ENCODE measurements around the gene PLEKHA5.
"Not testable (repeated sequence)": the region's sequence is repeated elsewhere in the genome, so short reads cannot be mapped to it uniquely, and the experiment has no call there.

The PLEKHA5 gene

DNA sequence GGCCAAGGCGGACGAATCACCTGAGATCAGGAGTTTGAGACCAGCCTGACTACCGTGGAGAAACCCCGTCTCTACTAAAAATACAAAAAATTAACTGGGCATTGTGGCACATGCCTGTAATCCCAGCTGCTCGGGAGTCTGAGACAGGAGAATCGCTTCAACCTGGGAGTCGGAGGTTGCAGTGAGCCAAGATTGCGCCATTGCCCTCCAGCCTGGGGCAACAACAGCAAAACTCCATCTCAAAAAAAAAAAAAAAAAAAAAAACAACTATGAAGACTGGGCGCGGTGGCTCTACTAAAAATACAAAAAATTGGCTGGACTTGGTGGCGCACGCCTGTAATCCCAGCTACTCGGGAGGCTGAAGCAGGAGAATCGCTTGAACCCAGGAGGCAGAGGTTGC lies 176.1 kb downstream of the PLEKHA5 start:
- H3K9me3 ChIP-seq (ENCODE audit: control insufficient read depth, low read length); H3K4me1 ChIP-seq (ENCODE audit: control insufficient read depth, insufficient read depth, low read length); H3K27ac ChIP-seq (ENCODE audit: insufficient read depth, low read depth, low read length, poor library complexity, severe bottlenecking); H3K27me3 ChIP-seq (ENCODE audit: control insufficient read depth, insufficient read depth, low read length, poor library complexity, severe bottlenecking); H3K36me3 ChIP-seq (ENCODE audit: control insufficient read depth, insufficient read depth, low read length); H3K4me3 ChIP-seq (ENCODE audit: insufficient read depth, low read depth, low read length): not testable (repeated sequence)
- WGBS, 2 experiments = 91 to 92% methylated on average over 14 of the region's 14 CpGs

DNA sequence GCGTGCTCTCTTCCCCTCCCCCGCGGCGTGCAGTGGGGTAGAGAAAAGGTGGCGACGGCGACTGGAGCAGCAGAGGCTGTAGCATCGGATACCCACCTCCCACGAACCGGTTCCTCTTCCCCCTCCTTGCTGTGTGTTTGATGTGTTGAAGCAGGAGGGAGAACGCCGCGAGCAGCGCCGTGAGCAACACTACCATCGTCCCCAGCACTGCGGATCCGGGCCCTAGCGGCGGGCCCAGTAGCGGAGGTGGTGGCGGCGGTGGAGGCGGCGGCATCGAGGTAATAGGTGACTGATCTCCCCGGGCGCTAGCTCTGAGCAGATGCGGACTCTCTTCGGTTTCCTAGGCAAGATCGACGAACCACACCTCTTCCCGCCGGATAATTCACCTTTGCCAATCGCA lies 176.8 kb downstream of the PLEKHA5 start:
- H3K27ac ChIP-seq (ENCODE audit: insufficient read depth, low read depth, low read length, poor library complexity, severe bottlenecking) = no peak overlapping the region
- H3K9me3 ChIP-seq (ENCODE audit: control insufficient read depth, low read length) = no peaks in the 10 kb centered on the region
- H3K36me3 ChIP-seq (ENCODE audit: control insufficient read depth, insufficient read depth, low read length) = peaks cover 5% of the 10 kb centered on the region
- WGBS, 2 experiments = 96 to 98% methylated on average over 34 to 35 of the region's 35 CpGs
- no peaks in the 10 kb centered on the region for H3K4me1 ChIP-seq (ENCODE audit: control insufficient read depth, insufficient read depth, low read length)
- no peaks in the 10 kb centered on the region for H3K27me3 ChIP-seq (ENCODE audit: control insufficient read depth, insufficient read depth, low read length, poor library complexity, severe bottlenecking)
- H3K4me3 ChIP-seq (ENCODE audit: insufficient read depth, low read depth, low read length) = no peak overlapping the region

DNA sequence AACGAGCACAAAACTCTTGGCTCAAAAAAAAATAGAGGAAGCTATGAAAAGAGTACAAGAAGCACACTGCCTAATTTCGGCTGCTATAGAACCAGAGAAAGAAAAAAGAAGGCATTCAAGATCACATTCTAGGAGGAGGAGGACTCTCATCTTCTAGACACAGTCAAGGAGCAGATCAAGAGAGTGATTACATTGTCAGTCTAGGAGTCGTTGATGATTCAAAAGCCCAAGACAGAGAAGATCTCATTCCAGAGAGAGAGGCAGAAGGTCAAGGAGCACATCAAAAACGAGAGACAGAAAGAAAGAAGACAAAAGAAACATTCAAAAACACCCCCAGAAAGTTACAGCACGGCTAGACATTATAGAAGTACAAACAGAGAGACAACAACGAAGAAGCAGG lies 177.9 kb downstream of the PLEKHA5 start:
- Histone ChIP-seq H3K4me1 (ENCODE audit: control insufficient read depth, insufficient read depth, low read length) (no peaks in the 10 kb centered on the region), H3K4me3 (ENCODE audit: insufficient read depth, low read depth, low read length) (no peak overlapping the region), H3K27ac (ENCODE audit: insufficient read depth, low read depth, low read length, poor library complexity, severe bottlenecking) (no peak overlapping the region), H3K9me3 (ENCODE audit: control insufficient read depth, low read length) (no peaks in the 10 kb centered on the region), H3K27me3 (ENCODE audit: control insufficient read depth, insufficient read depth, low read length, poor library complexity, severe bottlenecking) (no peaks in the 10 kb centered on the region), H3K36me3 (ENCODE audit: control insufficient read depth, insufficient read depth, low read length) (peaks cover 5% of the 10 kb centered on the region)
- WGBS, 2 experiments = 95% methylated on average over 6 of the region's 6 CpGs

DNA sequence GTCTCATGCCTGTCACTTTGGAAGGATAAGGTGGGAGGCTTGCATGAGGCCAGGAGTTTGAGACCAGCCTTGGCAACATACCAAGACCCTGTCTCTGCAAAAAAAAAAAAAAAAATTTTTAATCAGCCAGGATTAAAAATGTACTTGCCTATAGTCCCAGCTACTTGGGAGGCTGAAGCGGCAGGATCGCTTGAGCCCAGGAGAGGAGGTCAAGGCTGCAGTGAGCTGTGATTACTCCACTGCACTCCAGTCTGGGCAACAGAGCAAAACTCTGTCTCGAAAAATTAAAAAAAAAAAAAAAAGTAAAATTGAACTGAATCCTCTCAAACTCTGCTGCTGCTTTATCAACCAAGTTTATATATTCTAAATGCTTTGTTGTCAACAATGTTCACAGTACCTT lies 181.6 kb downstream of the PLEKHA5 start:
- Histone ChIP-seq H3K27ac (ENCODE audit: insufficient read depth, low read depth, low read length, poor library complexity, severe bottlenecking) (no peak overlapping the region), H3K27me3 (ENCODE audit: control insufficient read depth, insufficient read depth, low read length, poor library complexity, severe bottlenecking) (no peaks in the 10 kb centered on the region), H3K9me3 (ENCODE audit: control insufficient read depth, low read length) (no peaks in the 10 kb centered on the region), H3K36me3 (ENCODE audit: control insufficient read depth, insufficient read depth, low read length) (no peaks in the 10 kb centered on the region), H3K4me1 (ENCODE audit: control insufficient read depth, insufficient read depth, low read length) (no peaks in the 10 kb centered on the region), H3K4me3 (ENCODE audit: insufficient read depth, low read depth, low read length) (no peak overlapping the region)
- 92 to 94% methylated on average over 3 of the region's 3 CpGs for WGBS, 2 experiments

DNA sequence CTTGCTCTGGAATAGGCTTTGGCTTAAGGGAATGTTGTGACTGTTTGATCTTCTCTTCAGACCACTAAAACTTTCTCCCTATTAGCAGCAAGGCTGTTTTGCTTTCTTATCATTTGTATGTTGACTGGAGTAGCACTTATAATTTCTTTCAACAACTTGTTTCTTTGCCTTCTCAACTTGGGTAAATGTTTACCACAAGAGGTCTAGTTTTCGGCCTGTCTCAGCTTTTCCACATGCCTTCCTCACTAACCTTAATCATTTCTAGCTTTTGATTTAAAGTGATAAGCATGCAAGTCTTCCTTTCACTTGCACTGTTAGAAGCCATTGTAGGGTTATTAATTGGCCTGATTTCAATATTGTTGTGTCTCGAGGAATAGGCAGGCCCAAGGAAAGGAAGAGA lies 183.1 kb downstream of the PLEKHA5 start:
- Histone ChIP-seq H3K4me3 (ENCODE audit: insufficient read depth, low read depth, low read length) (no peak overlapping the region), H3K27ac (ENCODE audit: insufficient read depth, low read depth, low read length, poor library complexity, severe bottlenecking) (no peak overlapping the region), H3K4me1 (ENCODE audit: control insufficient read depth, insufficient read depth, low read length) (no peaks in the 10 kb centered on the region), H3K36me3 (ENCODE audit: control insufficient read depth, insufficient read depth, low read length) (no peaks in the 10 kb centered on the region), H3K27me3 (ENCODE audit: control insufficient read depth, insufficient read depth, low read length, poor library complexity, severe bottlenecking) (no peaks in the 10 kb centered on the region), H3K9me3 (ENCODE audit: control insufficient read depth, low read length) (no peaks in the 10 kb centered on the region)
- 89 to 97% methylated on average over 2 of the region's 2 CpGs for WGBS, 2 experiments

DNA sequence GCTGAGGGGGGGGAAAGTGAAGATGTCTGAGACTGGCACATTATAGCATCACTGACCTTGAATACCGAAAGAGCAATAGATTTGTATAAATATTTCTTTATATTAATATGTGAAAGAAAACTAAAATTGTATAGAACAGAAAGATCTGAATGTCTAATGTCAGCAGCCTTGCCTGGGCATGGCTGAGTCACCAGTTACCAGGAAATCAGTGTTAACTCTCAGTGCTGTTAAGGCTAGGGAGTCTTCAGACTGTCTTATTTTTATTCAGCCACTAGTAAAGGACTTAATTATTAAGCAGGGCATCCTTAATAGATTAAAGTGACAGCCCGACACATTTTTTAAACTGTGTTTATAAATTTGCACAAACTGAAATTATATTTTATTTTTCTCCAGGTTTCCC lies 186.9 kb downstream of the PLEKHA5 start:
- no peaks in the 10 kb centered on the region for H3K4me1 ChIP-seq (ENCODE audit: control insufficient read depth, insufficient read depth, low read length)
- H3K36me3 ChIP-seq (ENCODE audit: control insufficient read depth, insufficient read depth, low read length) = no peaks in the 10 kb centered on the region
- no peak overlapping the region for H3K27ac ChIP-seq (ENCODE audit: insufficient read depth, low read depth, low read length, poor library complexity, severe bottlenecking)
- H3K9me3 ChIP-seq (ENCODE audit: control insufficient read depth, low read length) = no peaks in the 10 kb centered on the region
- H3K27me3 ChIP-seq (ENCODE audit: control insufficient read depth, insufficient read depth, low read length, poor library complexity, severe bottlenecking) = no peaks in the 10 kb centered on the region
- no CpG with 5 or more reads among the region's 2 CpGs for WGBS, 2 experiments
- H3K4me3 ChIP-seq (ENCODE audit: insufficient read depth, low read depth, low read length) = no peak overlapping the region

DNA sequence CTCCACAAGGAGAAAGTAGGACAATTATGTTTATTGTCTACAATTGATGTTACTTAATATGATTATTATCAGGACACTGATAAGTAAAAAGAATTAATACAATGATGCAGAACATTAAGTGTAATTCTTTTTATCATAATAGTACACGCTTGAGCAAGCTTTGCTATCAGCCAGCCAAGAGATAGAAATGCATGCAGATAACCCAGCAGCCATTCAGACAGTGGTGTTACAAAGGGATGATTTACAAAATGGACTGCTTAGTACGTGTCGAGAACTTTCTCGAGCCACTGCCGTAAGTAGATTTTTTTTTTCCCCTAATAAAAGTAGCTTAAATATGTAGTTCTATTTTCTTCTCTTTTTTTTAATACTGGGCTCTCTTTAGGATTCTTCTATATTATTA lies 192.8 kb downstream of the PLEKHA5 start:
- 92 to 100% methylated on average over 2 to 5 of the region's 5 CpGs for WGBS, 2 experiments
- Histone ChIP-seq H3K36me3 (ENCODE audit: control insufficient read depth, insufficient read depth, low read length) (peaks cover 9% of the 10 kb centered on the region), H3K4me1 (ENCODE audit: control insufficient read depth, insufficient read depth, low read length) (no peaks in the 10 kb centered on the region)

DNA sequence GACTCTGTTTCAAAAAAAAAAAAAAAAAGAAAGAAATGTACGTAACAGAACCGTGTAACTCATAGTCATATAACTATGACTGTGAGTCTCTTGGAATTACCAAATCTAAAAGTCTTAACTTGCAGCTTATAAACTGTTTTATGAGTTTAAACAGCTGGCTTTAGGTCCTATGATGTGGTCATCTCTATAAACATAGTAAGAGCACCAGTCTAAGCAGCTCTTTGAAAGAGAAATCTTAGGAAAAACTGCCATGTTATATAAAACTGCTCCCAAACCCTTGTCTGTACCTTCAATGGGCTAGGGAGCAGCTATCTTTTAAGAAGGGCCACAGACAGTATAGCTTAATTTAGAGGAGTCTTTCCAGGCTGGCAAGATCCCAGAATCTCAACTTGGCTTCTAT lies 194.3 kb downstream of the PLEKHA5 start:
- Histone ChIP-seq H3K4me3 (ENCODE audit: insufficient read depth, low read depth, low read length) (no peak overlapping the region), H3K27ac (ENCODE audit: insufficient read depth, low read depth, low read length, poor library complexity, severe bottlenecking) (no peak overlapping the region)

More for the DNA sequence above, 192.8 kb downstream of the PLEKHA5 start:
- no peak overlapping the region for H3K4me3 ChIP-seq (ENCODE audit: insufficient read depth, low read depth, low read length)
- H3K27ac ChIP-seq (ENCODE audit: insufficient read depth, low read depth, low read length, poor library complexity, severe bottlenecking) = no peak overlapping the region
- no peaks in the 10 kb centered on the region for H3K9me3 ChIP-seq (ENCODE audit: control insufficient read depth, low read length)
- H3K27me3 ChIP-seq (ENCODE audit: control insufficient read depth, insufficient read depth, low read length, poor library complexity, severe bottlenecking) = no peaks in the 10 kb centered on the region

DNA sequence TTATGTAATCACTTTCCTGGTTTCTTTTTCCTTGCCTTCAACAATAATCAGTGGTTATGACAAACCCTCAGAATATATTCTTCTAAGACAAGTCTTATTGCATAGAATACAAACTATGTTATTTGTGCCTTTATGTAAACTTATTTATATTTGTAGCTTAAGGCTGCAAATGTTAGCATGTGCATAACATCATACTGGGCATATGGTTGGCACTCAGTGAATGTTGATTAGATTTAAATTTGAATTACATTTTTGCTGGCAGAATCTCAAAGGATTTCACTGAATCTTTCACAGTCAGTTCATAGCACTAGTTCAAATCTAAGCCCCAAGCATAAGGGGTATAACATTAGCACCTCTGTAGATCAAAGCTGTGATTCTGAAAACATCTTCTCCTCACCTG lies 196.6 kb downstream of the PLEKHA5 start:
- Histone ChIP-seq H3K9me3 (ENCODE audit: control insufficient read depth, low read length) (no peaks in the 10 kb centered on the region), H3K36me3 (ENCODE audit: control insufficient read depth, insufficient read depth, low read length) (peaks cover 9% of the 10 kb centered on the region), H3K27me3 (ENCODE audit: control insufficient read depth, insufficient read depth, low read length, poor library complexity, severe bottlenecking) (no peaks in the 10 kb centered on the region), H3K4me1 (ENCODE audit: control insufficient read depth, insufficient read depth, low read length) (no peaks in the 10 kb centered on the region), H3K27ac (ENCODE audit: insufficient read depth, low read depth, low read length, poor library complexity, severe bottlenecking) (no peak overlapping the region), H3K4me3 (ENCODE audit: insufficient read depth, low read depth, low read length) (no peak overlapping the region)

More for the DNA sequence above, 194.3 kb downstream of the PLEKHA5 start:
- no peaks in the 10 kb centered on the region for H3K4me1 ChIP-seq (ENCODE audit: control insufficient read depth, insufficient read depth, low read length)
- no peaks in the 10 kb centered on the region for H3K9me3 ChIP-seq (ENCODE audit: control insufficient read depth, low read length)
- WGBS, 2 experiments = no CpG with 5 or more reads among the region's 2 CpGs
- H3K36me3 ChIP-seq (ENCODE audit: control insufficient read depth, insufficient read depth, low read length) = peaks cover 9% of the 10 kb centered on the region
- no peaks in the 10 kb centered on the region for H3K27me3 ChIP-seq (ENCODE audit: control insufficient read depth, insufficient read depth, low read length, poor library complexity, severe bottlenecking)

DNA sequence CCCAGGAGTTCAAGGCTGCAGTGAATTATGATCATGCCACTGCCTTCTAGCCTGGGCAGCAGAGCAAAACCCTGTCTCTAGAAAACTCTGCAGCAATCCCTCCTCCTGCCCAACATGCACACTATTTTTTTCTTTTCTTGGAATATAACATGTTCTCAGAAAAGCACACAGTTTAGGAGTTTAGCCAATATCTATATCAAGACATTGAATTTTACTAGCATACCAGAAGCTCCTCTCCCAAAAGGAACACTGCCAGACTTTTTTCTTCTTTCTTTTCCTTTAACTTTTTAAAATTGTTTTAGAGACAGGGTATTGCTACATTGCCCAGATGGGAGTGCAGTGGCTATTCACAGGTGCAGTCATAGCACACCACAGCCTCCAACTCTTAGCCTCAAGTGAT lies 202.7 kb downstream of the PLEKHA5 start:
- no peaks in the 10 kb centered on the region for H3K9me3 ChIP-seq (ENCODE audit: control insufficient read depth, low read length)
- no peak overlapping the region for H3K4me3 ChIP-seq (ENCODE audit: insufficient read depth, low read depth, low read length)
- H3K36me3 ChIP-seq (ENCODE audit: control insufficient read depth, insufficient read depth, low read length) = peaks cover 18% of the 10 kb centered on the region
- H3K27ac ChIP-seq (ENCODE audit: insufficient read depth, low read depth, low read length, poor library complexity, severe bottlenecking) = no peak overlapping the region
- H3K4me1 ChIP-seq (ENCODE audit: control insufficient read depth, insufficient read depth, low read length) = no peaks in the 10 kb centered on the region
- H3K27me3 ChIP-seq (ENCODE audit: control insufficient read depth, insufficient read depth, low read length, poor library complexity, severe bottlenecking) = no peaks in the 10 kb centered on the region

DNA sequence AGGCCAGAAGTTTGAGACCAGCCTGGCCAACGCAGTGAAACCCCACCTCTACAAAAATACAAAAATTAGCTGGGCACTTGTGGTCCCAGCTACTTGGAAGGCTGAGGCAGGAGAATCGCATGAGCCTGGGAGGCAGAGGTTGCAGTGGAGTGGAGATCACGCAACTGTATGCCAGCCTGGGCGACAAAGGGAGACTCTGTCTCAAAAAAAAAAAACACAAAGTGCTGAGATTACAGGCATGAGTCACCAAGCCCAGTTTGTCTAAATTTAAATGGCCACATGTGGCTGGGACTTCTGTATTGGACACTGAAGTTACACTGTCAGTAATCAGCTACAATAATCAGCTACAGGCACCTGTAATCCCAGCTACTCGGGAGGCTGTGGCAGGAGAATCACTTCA lies 208.9 kb downstream of the PLEKHA5 start:
- H3K9me3 ChIP-seq (ENCODE audit: control insufficient read depth, low read length) = no peaks in the 10 kb centered on the region
- peaks cover 30% of the 10 kb centered on the region for H3K36me3 ChIP-seq (ENCODE audit: control insufficient read depth, insufficient read depth, low read length)
- WGBS, 2 experiments = 92 to 94% methylated on average over 5 of the region's 5 CpGs

More for the DNA sequence above, 208.9 kb downstream of the PLEKHA5 start:
- Histone ChIP-seq H3K27ac (ENCODE audit: insufficient read depth, low read depth, low read length, poor library complexity, severe bottlenecking) (no peak overlapping the region), H3K4me1 (ENCODE audit: control insufficient read depth, insufficient read depth, low read length) (no peaks in the 10 kb centered on the region), H3K27me3 (ENCODE audit: control insufficient read depth, insufficient read depth, low read length, poor library complexity, severe bottlenecking) (no peaks in the 10 kb centered on the region), H3K4me3 (ENCODE audit: insufficient read depth, low read depth, low read length) (no peak overlapping the region)

All from ectodermal cell (in vitro differentiated cells).